GM06990 (cell line): Measurements from ENCODE around the gene SOD3.

Experiments used
- DNase-seq: peaks from one replicate; pipeline ENCODE4 v3.0.0-alpha.2; 2011; ENCODE audit not compliant: insufficient read length; ENCODE audit errors: extremely low read depth
- H3K27me3 ChIP-seq: replicated peaks from 2 replicates; pipeline ENCODE4 v1.6.0; 2011; ENCODE audit warnings: low read length; ENCODE audit not compliant: control insufficient read depth, insufficient read depth
- H3K36me3 ChIP-seq: 2 replicates; pipeline ENCODE4 v1.5.1; 2011; ENCODE audit warnings: low read length; ENCODE audit not compliant: control insufficient read depth, insufficient read depth
- H3K4me3 ChIP-seq: replicated peaks from 2 replicates; pipeline ENCODE4 v1.5.1; 2011; ENCODE audit warnings: low read depth, mild to moderate bottlenecking, control low read depth, low read length
- TF ChIP-seq, protein P1 (sequence below): IDR thresholded peaks from 2 replicates; pipeline ENCODE4 v1.5.1; 2011; ENCODE audit warnings: low read length, control low read depth, mild to moderate bottlenecking, inconsistent platforms; ENCODE audit not compliant: insufficient read depth, poor library complexity, severe bottlenecking

The SOD3 gene

DNA sequence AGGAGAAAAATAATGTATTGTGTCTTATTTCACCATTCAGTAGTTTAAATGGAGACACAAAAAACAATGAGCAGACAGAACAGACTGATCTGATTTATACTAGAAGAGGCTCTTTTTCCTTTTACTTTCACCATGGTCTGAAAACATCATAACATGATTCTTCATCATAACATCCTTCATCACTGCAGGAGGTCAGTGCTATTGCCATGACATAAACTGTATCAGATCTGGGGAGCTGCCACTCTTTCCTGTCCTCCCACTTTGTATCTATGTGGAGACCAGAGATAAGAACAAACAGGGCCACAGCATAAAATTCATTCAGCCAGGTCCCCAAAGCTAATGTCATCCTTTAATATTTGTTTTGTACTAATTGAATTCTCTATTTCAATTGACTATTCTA, 25.2 kb downstream of the SOD3 start:
- H3K36me3 ChIP-seq, result no peaks in the 10 kb centered on the region
- H3K27me3 ChIP-seq, result peaks cover 1% of the 10 kb centered on the region; the same call in 1 of the 2 replicates
- TF ChIP-seq, protein P1, sequence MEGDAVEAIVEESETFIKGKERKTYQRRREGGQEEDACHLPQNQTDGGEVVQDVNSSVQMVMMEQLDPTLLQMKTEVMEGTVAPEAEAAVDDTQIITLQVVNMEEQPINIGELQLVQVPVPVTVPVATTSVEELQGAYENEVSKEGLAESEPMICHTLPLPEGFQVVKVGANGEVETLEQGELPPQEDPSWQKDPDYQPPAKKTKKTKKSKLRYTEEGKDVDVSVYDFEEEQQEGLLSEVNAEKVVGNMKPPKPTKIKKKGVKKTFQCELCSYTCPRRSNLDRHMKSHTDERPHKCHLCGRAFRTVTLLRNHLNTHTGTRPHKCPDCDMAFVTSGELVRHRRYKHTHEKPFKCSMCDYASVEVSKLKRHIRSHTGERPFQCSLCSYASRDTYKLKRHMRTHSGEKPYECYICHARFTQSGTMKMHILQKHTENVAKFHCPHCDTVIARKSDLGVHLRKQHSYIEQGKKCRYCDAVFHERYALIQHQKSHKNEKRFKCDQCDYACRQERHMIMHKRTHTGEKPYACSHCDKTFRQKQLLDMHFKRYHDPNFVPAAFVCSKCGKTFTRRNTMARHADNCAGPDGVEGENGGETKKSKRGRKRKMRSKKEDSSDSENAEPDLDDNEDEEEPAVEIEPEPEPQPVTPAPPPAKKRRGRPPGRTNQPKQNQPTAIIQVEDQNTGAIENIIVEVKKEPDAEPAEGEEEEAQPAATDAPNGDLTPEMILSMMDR, result no peak
- H3K4me3 ChIP-seq, result no peak overlapping the region
- DNase-seq, result no peak

DNA sequence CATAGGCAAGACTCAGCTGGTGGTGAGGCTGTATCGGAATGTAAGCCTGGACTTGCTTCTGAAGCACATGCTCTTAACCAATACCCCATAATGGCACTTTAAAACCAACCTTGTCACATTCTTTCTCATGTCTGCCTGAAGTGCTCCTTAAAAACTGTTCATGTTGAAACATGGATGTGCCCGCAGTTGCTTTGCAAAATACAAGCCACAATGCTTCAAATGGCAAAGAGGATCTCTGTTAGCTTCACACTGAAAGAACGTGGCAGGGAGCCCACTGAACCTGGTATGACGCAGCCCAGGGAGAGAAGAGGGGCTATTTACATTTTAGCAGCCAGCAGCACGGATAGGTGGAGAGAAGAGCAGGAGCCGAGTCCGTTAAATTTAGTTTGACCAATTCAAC, 29.3 kb downstream of the SOD3 start:
- Histone ChIP-seq H3K36me3 (no peaks in the 10 kb centered on the region), H3K4me3 (no peak overlapping the region), H3K27me3 (peaks cover 1% of the 10 kb centered on the region; the same call in 1 of the 2 replicates)
- TF ChIP-seq, protein P1, result no peak
- no peak for DNase-seq

DNA sequence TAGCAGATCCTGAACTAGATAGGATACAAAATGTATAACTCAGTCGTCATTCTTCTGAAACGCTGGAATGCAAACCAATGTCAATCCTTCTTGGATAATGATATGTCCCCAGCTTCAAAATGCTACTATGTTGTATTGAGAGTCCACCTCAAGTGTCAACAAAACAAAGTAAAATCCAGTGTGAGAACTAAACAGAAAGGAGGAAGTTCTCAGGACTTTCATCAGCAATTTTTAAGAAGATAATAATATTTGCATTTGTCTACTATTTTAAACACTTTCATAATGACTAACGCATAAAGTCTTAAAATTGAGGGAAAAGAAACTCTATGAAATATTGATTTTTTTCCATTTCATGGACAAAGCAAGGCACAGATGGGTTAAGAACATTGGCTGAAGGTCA, 36.3 kb downstream of the SOD3 start:
- Histone ChIP-seq H3K36me3 (no peaks in the 10 kb centered on the region), H3K4me3 (no peak overlapping the region), H3K27me3 (no peaks in the 10 kb centered on the region)
- TF ChIP-seq, protein P1, result no peak
- no peak for DNase-seq

DNA sequence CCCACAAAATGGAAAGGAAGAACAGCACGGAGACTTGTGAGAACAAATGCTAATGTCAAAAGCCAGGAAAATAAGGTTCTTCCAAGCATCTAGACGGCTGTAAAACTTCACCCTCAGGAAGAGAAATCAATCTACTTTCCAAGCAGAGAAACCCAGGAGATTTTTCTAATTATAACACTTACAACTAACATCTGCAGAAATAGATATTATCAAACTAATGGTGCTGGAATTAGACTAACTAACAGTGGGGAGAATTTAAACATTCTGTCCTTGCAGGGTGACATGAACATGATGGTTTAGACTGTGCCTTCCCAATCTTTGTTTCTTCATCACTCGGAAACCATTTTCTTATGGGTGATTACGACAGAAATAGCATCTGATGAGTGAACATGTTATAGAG, 40.3 kb downstream of the SOD3 start:
- no peak overlapping the region for H3K4me3 ChIP-seq
- no peaks in the 10 kb centered on the region; the same call in 1 of the 2 replicates for H3K27me3 ChIP-seq
- no peak for DNase-seq
- TF ChIP-seq, protein P1, result no peak
- no peaks in the 10 kb centered on the region for H3K36me3 ChIP-seq

DNA sequence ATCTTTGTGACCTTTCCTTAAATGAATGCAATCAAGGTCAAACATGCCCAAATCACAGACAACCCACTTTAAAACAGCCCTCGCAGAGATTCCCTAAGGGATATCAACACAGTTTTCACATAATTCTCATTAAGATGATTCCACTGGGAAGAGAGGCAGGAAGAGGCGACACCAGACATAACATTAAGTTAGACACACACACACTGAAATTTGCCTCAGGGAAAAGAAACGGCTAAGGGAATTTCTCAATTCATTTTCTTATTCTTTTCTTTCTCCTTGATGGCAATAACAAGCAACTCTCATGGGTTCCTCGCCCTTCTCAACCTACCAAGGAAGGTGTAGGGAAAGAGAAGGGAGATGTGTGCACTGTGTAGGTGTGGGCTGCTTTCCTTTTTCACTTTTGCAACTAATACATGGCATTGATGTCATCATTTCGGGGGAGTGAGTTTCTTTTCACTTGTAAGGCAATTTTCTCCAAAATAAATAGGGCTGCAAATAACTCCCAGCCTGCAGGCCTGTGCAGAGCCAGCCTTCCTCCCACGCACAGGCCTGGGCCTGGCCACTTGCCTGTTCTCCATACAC, 41.4 kb downstream of the SOD3 start:
- H3K27me3 ChIP-seq, result no peaks in the 10 kb centered on the region; the same call in 1 of the 2 replicates
- DNase-seq, result no peak

More for the DNA sequence above, 41.4 kb downstream of the SOD3 start:
- H3K4me3 ChIP-seq, result no peak overlapping the region
- no peaks in the 10 kb centered on the region for H3K36me3 ChIP-seq
- TF ChIP-seq, protein P1, result no peak
